HCT116 (cell line): ENCODE measurements around the gene NHSL2. TPM values are rescaled to one million over a fixed set of nuclear protein-coding genes. Genes with fewer than 3 reads are reported as not detected.
"Not testable (repeated sequence)": the region's sequence is repeated elsewhere in the genome, so short reads cannot be mapped to it uniquely, and the experiment has no call there.

Experiments
- ATAC-seq: fragments of 200-7000 bp; cut with Tn5 transposase; 2 replicates; pipeline ENCODE4 v1.9.1; 2020; ENCODE audit warnings: mild to moderate bottlenecking, moderate library complexity
- BruUV-seq: library from RNA; stranded (reverse); fragments of 400-500 nt; replicated peaks from 2 replicates; lab custom pipeline; 2021; lab: Mats Ljungman, UMichigan
- CTCF ChIA-PET: fragments of 300-600 bp; sonication (Branson Sonifier 250); formaldehyde crosslinking; loops from one replicate; lab custom pipeline; 2021; ENCODE audit warnings: antibody characterized with exemption; lab: Charles Lee
- POLR2A ChIA-PET: fragments of 300-600, 350-600 bp; sonication (Branson Sonifier 250); formaldehyde crosslinking; loops from one replicate; lab custom pipeline; 2021; ENCODE audit warnings: antibody characterized with exemption; lab: Charles Lee
- RAD21 ChIA-PET, 2 experiments: fragments of 300-600 bp; sonication (Branson Sonifier 250); formaldehyde crosslinking; loops; one replicate each; lab custom pipeline; 2023; ENCODE audit warnings: low total read pairs in 2 of 2; ENCODE audit not compliant: uncharacterized antibody in 2 of 2, unreplicated experiment in 2 of 2, low non-redundant PET in 1 of 2; lab: Charles Lee
- DNase-seq: peaks from one replicate; pipeline ENCODE4 v3.0.0-alpha.2; 2010; ENCODE audit warnings: low read depth, low spot score
- H2AFZ ChIP-seq: fragments of 200-600 bp; shearing (Covaris generic), sonication (generic); 2 replicates; pipeline ENCODE4 v1.6.1; 2017; ENCODE audit warnings: low read depth, mixed run types, mixed read lengths, antibody characterized with exemption, low read length; ENCODE audit not compliant: poor library complexity, severe bottlenecking
- H3K27ac ChIP-seq: 2 replicates; pipeline ENCODE4 v1.5.1; 2012; ENCODE audit warnings: low read depth, low read length
- H3K27me3 ChIP-seq: fragments of 200-600 bp; sonication (generic); 2 replicates; pipeline ENCODE4 v1.6.1; 2016; ENCODE audit warnings: mixed run types, low read length, mixed read lengths; ENCODE audit not compliant: insufficient read depth
- H3K36me3 ChIP-seq, 2 experiments: fragments of 200-500 bp in 1 of 2; fragments of 200-600 bp in 1 of 2; sonication (Bioruptor generic) in 1 of 2; sonication (generic) in 1 of 2; 2 replicates each; pipeline versions ENCODE4 v1.5.1 to v1.6.1; 2014 to 2016; ENCODE audit warnings: low read length in 2 of 2, inconsistent platforms in 1 of 2, mixed read lengths in 1 of 2, mixed run types in 1 of 2; ENCODE audit not compliant: insufficient read depth in 2 of 2, control insufficient read depth in 1 of 2
- H3K4me1 ChIP-seq, 2 experiments: fragments of 200-600 bp in 1 of 2; sonication (generic) in 1 of 2; 2 replicates each; pipeline versions ENCODE4 v1.5.1 to v1.6.1; 2012 to 2017; ENCODE audit warnings: low read length in 2 of 2, inconsistent platforms in 1 of 2, mild to moderate bottlenecking in 1 of 2, mixed read lengths in 1 of 2, mixed run types in 1 of 2, moderate library complexity in 1 of 2; ENCODE audit not compliant: insufficient read depth in 2 of 2, control insufficient read depth in 1 of 2
- H3K4me2 ChIP-seq: fragments of 200-600 bp; sonication (generic); 2 replicates; pipeline ENCODE4 v1.6.1; 2017; ENCODE audit warnings: mixed run types, low read length, mixed read lengths
- H3K4me3 ChIP-seq, 2 experiments: fragments of 200-600 bp in 1 of 2; sonication (generic) in 1 of 2; replicated peaks in 1 of 2; 2 replicates each; pipeline ENCODE4 v1.5.1; 2011 to 2016; ENCODE audit warnings: low read length in 2 of 2, control low read depth in 1 of 2, low read depth in 1 of 2, mild to moderate bottlenecking in 1 of 2, mixed read lengths in 1 of 2, mixed run types in 1 of 2
- H3K79me2 ChIP-seq: fragments of 200-600 bp; sonication (generic); 2 replicates; pipeline ENCODE4 v1.6.1; 2017; ENCODE audit warnings: mild to moderate bottlenecking, mixed run types, low read length, moderate library complexity, mixed read lengths; ENCODE audit not compliant: insufficient read depth
- H3K9ac ChIP-seq: fragments of 200-600 bp; sonication (generic); 2 replicates; pipeline ENCODE4 v1.6.1; 2016; ENCODE audit warnings: low read length, mixed read lengths
- H3K9me2 ChIP-seq: fragments of 200-600 bp; sonication (generic), shearing (Covaris generic); 2 replicates; pipeline ENCODE4 v1.6.1; 2017; ENCODE audit warnings: mixed run types, mild to moderate bottlenecking, moderate library complexity; ENCODE audit not compliant: insufficient read depth
- H3K9me3 ChIP-seq, 2 experiments: fragments of 200-500 bp in 1 of 2; fragments of 200-600 bp in 1 of 2; sonication (Bioruptor generic) in 1 of 2; sonication (generic) in 1 of 2; 2 replicates each; pipeline ENCODE4 v1.6.1; 2014 to 2017; ENCODE audit warnings: low read length in 2 of 2, mixed read lengths in 2 of 2, inconsistent platforms in 1 of 2, low read depth in 1 of 2, mild to moderate bottlenecking in 1 of 2, mixed run types in 1 of 2, moderate library complexity in 1 of 2; ENCODE audit not compliant: control insufficient read depth in 1 of 2, insufficient read depth in 1 of 2
- H4K20me1 ChIP-seq: fragments of 200-600 bp; sonication (generic), shearing (Covaris generic); 2 replicates; pipeline ENCODE4 v1.6.1; 2017; ENCODE audit warnings: mixed run types, mild to moderate bottlenecking, moderate library complexity; ENCODE audit not compliant: insufficient read depth
- ELF1 ChIP-seq: IDR thresholded peaks from 2 replicates; pipeline ENCODE4 v1.6.1; 2012; ENCODE audit warnings: low read depth, borderline replicate concordance
- EZH2 ChIP-seq: fragments of 200-600 bp; sonication (generic); IDR thresholded peaks from 2 replicates; pipeline ENCODE4 v1.6.1; 2017; ENCODE audit warnings: antibody characterized with exemption, mixed run types
- RAD21 ChIP-seq: IDR thresholded peaks from 2 replicates; pipeline ENCODE4 v1.6.1; 2012; ENCODE audit warnings: low read depth, mild to moderate bottlenecking
- SRF ChIP-seq: IDR thresholded peaks from 2 replicates; pipeline ENCODE4 v1.6.1; 2012; ENCODE audit warnings: low read depth
- intact Hi-C: fragments of 100-400 bp; cut with micrococcal nuclease; formaldehyde crosslinking; loops from 2 replicates; pipeline ENCODE4 v1.10.0; 2022
- total RNA-seq: library from RNA; stranded (reverse); gene quantifications from one replicate; pipeline ENCODE4 v1.2.1, GENCODE V29; 2021; ENCODE audit not compliant: unreplicated experiment
- TF ChIP-seq, protein P1 (sequence below), 3 experiments: fragments of 200-600 bp in 1 of 3; sonication (generic) in 1 of 3; IDR thresholded peaks in 2 of 3; conservative IDR thresholded peaks in 1 of 3; 2 replicates each; pipeline ENCODE4 v1.5.1; 2012 to 2017; ENCODE audit warnings: low read depth in 2 of 3, low read length in 2 of 3, antibody characterized with exemption in 1 of 3, borderline replicate concordance in 1 of 3, control low read depth in 1 of 3, mild to moderate bottlenecking in 1 of 3, mixed read lengths in 1 of 3, mixed run types in 1 of 3, moderate library complexity in 1 of 3; ENCODE audit not compliant: insufficient read depth in 1 of 3

NHSL2 gene
- total RNA-seq, 1 experiment from 2014 or later: 0.22 TPM

DNA sequence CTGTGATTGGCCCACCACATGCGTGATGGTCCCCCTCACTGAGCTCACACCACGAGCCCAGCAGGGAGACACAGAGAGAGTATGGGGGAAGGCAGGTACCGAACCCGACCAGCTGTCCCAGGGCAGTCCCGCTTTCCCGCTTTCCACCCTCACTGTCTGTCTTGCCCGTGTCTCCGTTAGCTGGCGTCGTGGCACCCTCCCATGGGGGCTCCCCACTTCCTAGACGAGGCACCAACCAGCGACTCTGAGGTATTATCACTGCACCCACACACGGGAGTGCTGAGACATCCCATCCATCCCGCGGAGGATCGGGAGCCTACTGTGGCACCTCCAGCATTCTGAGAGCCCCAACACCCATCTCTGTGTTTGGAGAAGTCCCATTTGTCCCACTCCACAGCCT lies 43.0 kb upstream of the NHSL2 start (continued):
- TF ChIP-seq, protein P1, sequence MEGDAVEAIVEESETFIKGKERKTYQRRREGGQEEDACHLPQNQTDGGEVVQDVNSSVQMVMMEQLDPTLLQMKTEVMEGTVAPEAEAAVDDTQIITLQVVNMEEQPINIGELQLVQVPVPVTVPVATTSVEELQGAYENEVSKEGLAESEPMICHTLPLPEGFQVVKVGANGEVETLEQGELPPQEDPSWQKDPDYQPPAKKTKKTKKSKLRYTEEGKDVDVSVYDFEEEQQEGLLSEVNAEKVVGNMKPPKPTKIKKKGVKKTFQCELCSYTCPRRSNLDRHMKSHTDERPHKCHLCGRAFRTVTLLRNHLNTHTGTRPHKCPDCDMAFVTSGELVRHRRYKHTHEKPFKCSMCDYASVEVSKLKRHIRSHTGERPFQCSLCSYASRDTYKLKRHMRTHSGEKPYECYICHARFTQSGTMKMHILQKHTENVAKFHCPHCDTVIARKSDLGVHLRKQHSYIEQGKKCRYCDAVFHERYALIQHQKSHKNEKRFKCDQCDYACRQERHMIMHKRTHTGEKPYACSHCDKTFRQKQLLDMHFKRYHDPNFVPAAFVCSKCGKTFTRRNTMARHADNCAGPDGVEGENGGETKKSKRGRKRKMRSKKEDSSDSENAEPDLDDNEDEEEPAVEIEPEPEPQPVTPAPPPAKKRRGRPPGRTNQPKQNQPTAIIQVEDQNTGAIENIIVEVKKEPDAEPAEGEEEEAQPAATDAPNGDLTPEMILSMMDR (IDR thresholded peaks at IDR 0.05 in 2 of 3, conservative IDR thresholded peaks at IDR 0.05 in 1 of 3; ENCODE audit: borderline replicate concordance in 1 of 3, insufficient read depth in 1 of 3, low read depth in 2 of 3, low read length in 2 of 3): no peak
- TF ChIP-seq ELF1 (no peak), RAD21 (no peak), SRF (no peak), EZH2 (no peak)

DNA sequence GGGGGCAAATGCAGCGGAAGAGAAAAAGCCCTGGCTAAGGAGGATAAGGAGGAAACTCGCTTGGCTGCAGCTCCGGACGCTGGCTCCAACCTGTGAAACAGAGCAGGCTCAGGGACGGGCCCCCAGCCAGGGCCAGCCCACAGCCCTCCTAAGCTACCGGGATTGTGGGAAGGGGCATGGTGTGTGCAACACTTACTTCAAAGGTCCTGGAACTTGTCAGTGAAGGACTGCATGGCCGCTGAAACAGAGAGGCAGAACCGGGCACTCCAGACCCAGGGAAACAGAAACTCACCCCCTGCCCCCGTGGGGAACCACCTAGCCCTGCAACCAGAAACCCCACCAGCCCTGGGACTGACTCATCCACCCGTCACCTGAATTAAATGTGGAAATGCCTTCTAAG lies 41.1 kb upstream of the NHSL2 start:
- H3K9ac ChIP-seq, POLR2A ChIA-PET, DNase-seq, H3K36me3 ChIP-seq, CTCF ChIA-PET, H3K4me2 ChIP-seq, H3K4me3 ChIP-seq, intact Hi-C loops, H3K9me2 ChIP-seq, H3K27ac ChIP-seq, H3K4me1 ChIP-seq, H2AFZ ChIP-seq, H4K20me1 ChIP-seq, RAD21 ChIA-PET, ATAC-seq, H3K27me3 ChIP-seq, H3K79me2 ChIP-seq, BruUV-seq, H3K9me3 ChIP-seq: not testable (repeated sequence)
